NCI-H2029 treated with DMSO at 0.1 percent for 48 hours (cell line): Measurements from ENCODE around the gene TRIO.
A peak's percentile ranks its signal among the peaks of the same experiment; 100 is the strongest.

Experiments used
- DNase-seq: peaks from one replicate; lab custom pipeline; 2025; lab: John Stamatoyannopoulos, UW

The TRIO gene

GRCh38 chr5:14267166-14267838, 124.2 kb downstream of the TRIO start:
- DNase-seq, result no peak

GRCh38 chr5:14267991-14268708, 125.0 kb downstream of the TRIO start:
- DNase-seq, result no peak

GRCh38 chr5:14268738-14269137, 125.6 kb downstream of the TRIO start:
- DNase-seq, result no peak

- peak; percentile 36 for DNase-seq
Measured at GRCh38 chr5:14269395-14269794, 126.3 kb downstream of the TRIO start.

GRCh38 chr5:14270209-14270702, 127.1 kb downstream of the TRIO start:
- peak; percentile 76 for DNase-seq

- no peak for DNase-seq
Measured at GRCh38 chr5:14272548-14273205, 129.5 kb downstream of the TRIO start.

- DNase-seq, result no peak
Measured at GRCh38 chr5:14273207-14273767, 130.1 kb downstream of the TRIO start.

GRCh38 chr5:14276380-14276779, 133.2 kb downstream of the TRIO start:
- no peak for DNase-seq

- DNase-seq, result no peak
Measured at GRCh38 chr5:14277385-14278320, 134.5 kb downstream of the TRIO start.

GRCh38 chr5:14280294-14280854, 137.2 kb downstream of the TRIO start:
- DNase-seq, result no peak

GRCh38 chr5:14281746-14282181, 138.6 kb downstream of the TRIO start:
- no peak for DNase-seq

- no peak for DNase-seq
Measured at GRCh38 chr5:14283139-14283538, 140.0 kb downstream of the TRIO start.

- DNase-seq, result no peak
Measured at GRCh38 chr5:14284392-14285148, 141.4 kb downstream of the TRIO start.

- DNase-seq, result no peak
Measured at GRCh38 chr5:14286007-14286406, 142.9 kb downstream of the TRIO start.

GRCh38 chr5:14286574-14287421, 143.7 kb downstream of the TRIO start:
- no peak for DNase-seq

- no peak for DNase-seq
Measured at GRCh38 chr5:14292766-14293658, 149.9 kb downstream of the TRIO start.

GRCh38 chr5:14295610-14296009, 152.5 kb downstream of the TRIO start:
- DNase-seq, result no peak
